GM12878 (cell line): Measurements from ENCODE around the gene KDM4C. TPM values are rescaled to one million over a fixed set of nuclear protein-coding genes. Genes with fewer than 3 reads are reported as not detected.

Experiments used
- ATAC-seq: fragments of 200-7000 bp; cut with Tn5 transposase; 3 replicates; pipeline ENCODE4 v1.9.1; 2020; ENCODE audit warnings: mild to moderate bottlenecking, moderate library complexity
- BruUV-seq: library from RNA; stranded (reverse); fragments of 400-500 nt; replicated peaks from 2 replicates; lab custom pipeline; 2021; lab: Mats Ljungman, UMichigan
- CTCF ChIA-PET: fragments of 300-600 bp; sonication (Branson Sonifier 250); formaldehyde crosslinking; extraction: SDS; loops from one replicate; lab custom pipeline; 2021; ENCODE audit warnings: inconsistent platforms; lab: Yijun Ruan, JAX
- POLR2A ChIA-PET: fragments of 350-600 bp; formaldehyde crosslinking; extraction: SDS; loops from one replicate; lab custom pipeline; 2021; ENCODE audit warnings: inconsistent platforms; lab: Charles Lee
- RAD21 ChIA-PET: fragments of 300-600 bp; sonication (Branson Sonifier 250); formaldehyde crosslinking; loops from one replicate; lab custom pipeline; 2023; ENCODE audit warnings: antibody characterized with exemption; ENCODE audit not compliant: unreplicated experiment; lab: Charles Lee
- SMC1A ChIA-PET: fragments of 300-600 bp; sonication (Branson Sonifier 250); formaldehyde crosslinking; loops from one replicate; lab custom pipeline; 2023; ENCODE audit not compliant: unreplicated experiment, uncharacterized antibody; lab: Charles Lee
- DNase-seq: peaks from one replicate; pipeline ENCODE4 v3.0.0-alpha.2; 2011; ENCODE audit warnings: low read depth, low spot score
- FAIRE-seq: peaks from 3 replicates; lab custom pipeline; 2011; peaks lifted over from hg19 to GRCh38; lab: Jason Lieb, UNC
- H2AFZ ChIP-seq: 2 replicates; pipeline ENCODE4 v1.6.0; 2011; ENCODE audit warnings: low read depth, low read length, control low read depth; ENCODE audit not compliant: control insufficient read depth
- H3K27ac ChIP-seq: 2 replicates; pipeline ENCODE4 v1.5.1; 2011; ENCODE audit warnings: control low read depth; ENCODE audit not compliant: control insufficient read depth, insufficient read depth
- H3K27me3 ChIP-seq, 2 experiments: replicated peaks in 1 of 2; 2 replicates each; pipeline versions ENCODE4 v1.6.0 to v1.6.1; 2011; ENCODE audit warnings: low read length in 1 of 2; ENCODE audit not compliant: control insufficient read depth in 2 of 2, insufficient read depth in 2 of 2
- H3K36me3 ChIP-seq, 2 experiments: 2 replicates each; pipeline ENCODE4 v1.5.1; 2011; ENCODE audit warnings: low read length in 1 of 2; ENCODE audit not compliant: control insufficient read depth in 2 of 2, insufficient read depth in 2 of 2
- H3K4me1 ChIP-seq: 2 replicates; pipeline ENCODE4 v1.6.1; 2011; ENCODE audit warnings: mild to moderate bottlenecking, low read length, moderate library complexity, mixed read lengths; ENCODE audit not compliant: control insufficient read depth, insufficient read depth
- H3K4me2 ChIP-seq: 2 replicates; pipeline ENCODE4 v1.6.0; 2011; ENCODE audit warnings: control low read depth; ENCODE audit not compliant: control insufficient read depth, insufficient read depth
- H3K4me3 ChIP-seq: fragments of 200-600 bp; sonication (generic); 2 replicates; pipeline ENCODE4 v1.5.1; 2016
- H3K79me2 ChIP-seq: 2 replicates; pipeline ENCODE4 v1.6.0; 2011; ENCODE audit warnings: low read length; ENCODE audit not compliant: control insufficient read depth, insufficient read depth
- H3K9ac ChIP-seq: 2 replicates; pipeline ENCODE4 v1.8.0; 2011; ENCODE audit warnings: low read length, control low read depth, mixed read lengths; ENCODE audit not compliant: control insufficient read depth, insufficient read depth
- H3K9me3 ChIP-seq: replicated peaks from 3 replicates; pipeline ENCODE4 v1.5.1; 2011; ENCODE audit warnings: mild to moderate bottlenecking, low read length; ENCODE audit not compliant: control insufficient read depth, insufficient read depth
- H4K20me1 ChIP-seq: 2 replicates; pipeline ENCODE4 v1.6.0; 2011; ENCODE audit not compliant: control insufficient read depth, insufficient read depth
- CHD2 ChIP-seq: IDR thresholded peaks from 2 replicates; pipeline ENCODE4 v1.6.1; 2011; ENCODE audit warnings: low read depth, low read length, improper control_type of control experiment, borderline replicate concordance
- POLR2AphosphoS5 ChIP-seq: IDR thresholded peaks from 2 replicates; pipeline ENCODE4 v1.6.1; 2011; ENCODE audit warnings: mild to moderate bottlenecking, low read length, inconsistent platforms
- PRDM15 ChIP-seq: fragments of 450-650 bp; formaldehyde crosslinking; IDR thresholded peaks from 2 replicates; pipeline ENCODE4 v1.4.0; 2020; ENCODE audit warnings: mild to moderate bottlenecking, moderate library complexity
- REST ChIP-seq: IDR thresholded peaks from 2 replicates; pipeline ENCODE4 v1.6.1; 2012; ENCODE audit warnings: mild to moderate bottlenecking, low read depth, low read length
- STAT1 ChIP-seq: fragments of 450-650 bp; conservative IDR thresholded peaks from 2 replicates; pipeline ENCODE4 v1.6.1; 2014; ENCODE audit warnings: antibody characterized with exemption, mild to moderate bottlenecking
- TARDBP ChIP-seq: IDR thresholded peaks from 2 replicates; pipeline ENCODE4 v1.6.1; 2016; ENCODE audit warnings: borderline replicate concordance
- YBX1 ChIP-seq: fragments of 450-650 bp; IDR thresholded peaks from 2 replicates; pipeline ENCODE4 v1.6.1; 2016; ENCODE audit warnings: antibody characterized with exemption
- ZBTB40 ChIP-seq: fragments of 450-650 bp; IDR thresholded peaks from 2 replicates; pipeline ENCODE4 v1.6.1; 2016; ENCODE audit warnings: mild to moderate bottlenecking, moderate library complexity, borderline replicate concordance
- WGBS: methylation state at CpG from one replicate; pipeline ENCODE4 v1.1.6; 2016; ENCODE audit warnings: low lambda C conversion rate; ENCODE audit not compliant: insufficient replicate concordance, insufficient coverage; ENCODE audit errors: missing lambda C conversion rate; 5-methylcytosine and 5-hydroxymethylcytosine counted together
- in situ Hi-C: fragments of 300-500 bp; cut with MboI; formaldehyde crosslinking; loops from 9 replicates; pipeline ENCODE4 v1.14.3; 2018; ENCODE audit warnings: mixed read lengths
- intact Hi-C: fragments of 100-400 bp; cut with micrococcal nuclease; formaldehyde crosslinking; loops from one replicate; pipeline ENCODE4 v1.14.2; 2022; ENCODE audit not compliant: unreplicated experiment
- polyA plus RNA-seq, 11 experiments: library from polyadenylated mRNA; depleted of rRNA in 4 of 11; unstranded in 6 of 11; stranded (reverse) in 5 of 11; fragments of >200 nt; fragmentation: Nextera tagmentation in 4 of 11; fragmentation: Illumina TruSeq in 1 of 11; extraction: Ambion mirVana in 4 of 11; extraction: Trizol in 1 of 11; gene quantifications; 1 replicate in 1 of 11; 2 replicates in 10 of 11; pipeline versions ENCODE4 v1.2.1 to v1.2.3, GENCODE V29; 2011 to 2016; ENCODE audit warnings: inconsistent platforms in 2 of 11, missing spikeins in 2 of 11, low read depth in 1 of 11
- total RNA-seq, 4 experiments: library from RNA; depleted of rRNA in 3 of 4; stranded (reverse); fragments of >200 nt in 3 of 4; fragmentation: Illumina TruSeq in 1 of 4; extraction: Trizol in 1 of 4; gene quantifications; 2 replicates each; pipeline versions ENCODE4 v1.2.1 to v1.2.3, GENCODE V29; 2013 to 2021

The KDM4C gene
- total and polyA plus RNA-seq, 10 of the 15 experiments (the other 5 are each of a cell fraction or from before 2014, with no cell fraction given): 6.8 to 41.2 (median 20.1) TPM

GRCh38 chr9:6938873-6939272 is 181.1 kb downstream of the KDM4C start:
- RAD21 ChIA-PET: no interaction called here
- intact Hi-C loops: no loop called here

More at GRCh38 chr9:6938873-6939272, 181.1 kb downstream of the KDM4C start:
- H4K20me1 ChIP-seq: no peaks in the 10 kb centered on the region
- TF ChIP-seq ZBTB40: no peak
- TF ChIP-seq PRDM15 (CRISPR knock-in tag): no peak
- TF ChIP-seq REST: no peak
- no peak for TF ChIP-seq CHD2
- no peak for TF ChIP-seq YBX1
- TF ChIP-seq POLR2AphosphoS5: no peak
- no peak for TF ChIP-seq STAT1
- no peak for TF ChIP-seq TARDBP
- no peaks in the 10 kb centered on the region; the same call in 1 of the 3 replicates for H3K9me3 ChIP-seq
- no peak overlapping the region for H3K4me3 ChIP-seq
- POLR2A ChIA-PET: interaction anchor here (1.0 kb wide), 1 partner anchor 22 kb away, joined by 3 read pairs; no protein-coding TSS in a partner anchor
- BruUV-seq: no TSS peak
- peaks cover 6% of the 10 kb centered on the region; the same call in 1 of the 2 replicates for H3K4me1 ChIP-seq
- FAIRE-seq (no peak), ATAC-seq (no peak), DNase-seq (no peak)
- H3K9ac ChIP-seq: no peak overlapping the region
- H3K36me3 ChIP-seq: no peaks in the 10 kb centered on the region; a peak in 1 of 4 replicates
- H3K27me3 ChIP-seq: no peaks in the 10 kb centered on the region
- H3K79me2 ChIP-seq: no peaks in the 10 kb centered on the region
- H2AFZ ChIP-seq: no peak overlapping the region
- WGBS: 100% methylated on average over 2 of the region's 2 CpGs
- H3K27ac ChIP-seq: no peak overlapping the region
- SMC1A ChIA-PET: interaction anchor here (0.7 to 1.5 kb wide), 3 partner anchors 10 to 363 kb away, joined by 3 to 4 read pairs (median 3); no protein-coding TSS in a partner anchor
- CTCF ChIA-PET: interaction anchor here (1.0 to 1.8 kb wide), 2 partner anchors 9 to 112 kb away, joined by 4 read pairs; no protein-coding TSS in a partner anchor
- no peak overlapping the region for H3K4me2 ChIP-seq
- in situ Hi-C loops: no loop called here
